ENCODE results near the gene ELF3. TPM values are rescaled to one million over a fixed set of nuclear protein-coding genes. Genes with fewer than 3 reads are reported as not detected.

The ELF3 gene
- total and polyA plus RNA-seq, 2 of the 13 experiments (the other 11 are each of a cell fraction or from before 2014, with no cell fraction given) = 11.5 to 55.1 TPM

- TF ChIP-seq PRDM10 (CRISPR knock-in tag; IDR thresholded peaks at IDR 0.05; ENCODE audit: low read depth) (peak; percentile 46; the same call in 1 of the 2 replicates), RAD21 (CRISPR knock-in tag; IDR thresholded peaks at IDR 0.05) (no peak), ZSCAN21 (CRISPR knock-in tag; IDR thresholded peaks at IDR 0.05; ENCODE audit: borderline replicate concordance) (0 out of 2 replicates have a peak, but pooled peaks have one; percentile 20), FOXP4 (CRISPR knock-in tag; IDR thresholded peaks at IDR 0.05) (peak; percentile 80), RARA (CRISPR knock-in tag; IDR thresholded peaks at IDR 0.05) (peak; percentile 72), ZNF33B (CRISPR knock-in tag; IDR thresholded peaks at IDR 0.05) (no peak), ATM (IDR thresholded peaks at IDR 0.05; ENCODE audit: borderline replicate concordance) (no peak), ZNF770 (CRISPR knock-in tag; IDR thresholded peaks at IDR 0.05) (peak; percentile 93), ZNF180 (CRISPR knock-in tag; IDR thresholded peaks at IDR 0.05; ENCODE audit: borderline replicate concordance, low read depth) (no peak), ZBTB2 (CRISPR knock-in tag; IDR thresholded peaks at IDR 0.05; ENCODE audit: low read depth) (no peak), SOX13 (IDR thresholded peaks at IDR 0.05) (no peak), SOX13 (CRISPR knock-in tag; conservative IDR thresholded peaks at IDR 0.05 in 1 of 2, IDR thresholded peaks at IDR 0.05 in 1 of 2) (peak in 1 of 2 experiments; percentile 62; a peak in 1 of 4 replicates), ZFP91 (CRISPR knock-in tag; IDR thresholded peaks at IDR 0.05; ENCODE audit: borderline replicate concordance) (peak; percentile 35; the same call in 1 of the 2 replicates), SAP130 (CRISPR knock-in tag; IDR thresholded peaks at IDR 0.05; ENCODE audit: low read depth) (peak; percentile 79), ZSCAN29 (CRISPR knock-in tag; conservative IDR thresholded peaks at IDR 0.05) (0 out of 2 replicates have a peak, but pooled peaks have one; percentile 45), SP5 (CRISPR knock-in tag; IDR thresholded peaks at IDR 0.05; ENCODE audit: borderline replicate concordance, low read depth) (peak; percentile 36; the same call in 1 of the 2 replicates), ZNF746 (CRISPR knock-in tag; IDR thresholded peaks at IDR 0.05) (peak; percentile 50; the same call in 1 of the 2 replicates)
Measured at GRCh38 chr1:202058001-202058908, 47.9 kb downstream of the ELF3 start (continued).
